CD8-positive, alpha-beta memory T cell (primary cell): ENCODE data around the gene SLC25A30. TPM values are rescaled to one million over a fixed set of nuclear protein-coding genes. Genes with fewer than 3 reads are reported as not detected.
A peak's percentile ranks its signal among the peaks of the same experiment; 100 is the strongest.

Experiments
- CTCF ChIA-PET: fragments of 350-600 bp; sonication (Branson Sonifier 250); formaldehyde crosslinking; loops from one replicate; lab custom pipeline; 2021; ENCODE audit warnings: antibody characterized with exemption; lab: Charles Lee
- POLR2A ChIA-PET: fragments of 350-600 bp; sonication (Branson Sonifier 250); formaldehyde crosslinking; loops from one replicate; lab custom pipeline; 2021; ENCODE audit warnings: antibody characterized with exemption; lab: Charles Lee
- DNase-seq, 5 donors: peaks; one replicate each; pipeline versions ENCODE4 v3.0.0 to v3.0.0-alpha.2; 2020 to 2022; ENCODE audit warnings: mixed read lengths in 1 of 5
- H3K27ac ChIP-seq: one replicate; pipeline ENCODE4 v1.7.0; 2013; ENCODE audit warnings: low read depth, mild to moderate bottlenecking, low read length, moderate library complexity
- H3K27me3 ChIP-seq: 2 replicates; pipeline ENCODE4 v1.7.0; 2013; ENCODE audit warnings: low read length, mild to moderate bottlenecking; ENCODE audit not compliant: insufficient read depth, poor library complexity, severe bottlenecking
- H3K36me3 ChIP-seq: 2 replicates; pipeline ENCODE4 v1.7.0; 2013; ENCODE audit warnings: mild to moderate bottlenecking, low read length, moderate library complexity; ENCODE audit not compliant: insufficient read depth
- H3K4me1 ChIP-seq: 2 replicates; pipeline ENCODE4 v1.7.0; 2013; ENCODE audit warnings: mild to moderate bottlenecking, low read length, moderate library complexity; ENCODE audit not compliant: insufficient read depth
- H3K4me3 ChIP-seq: 2 replicates; pipeline ENCODE4 v1.7.0; 2013; ENCODE audit warnings: mild to moderate bottlenecking, low read length
- H3K9me3 ChIP-seq: 2 replicates; pipeline ENCODE4 v1.7.0; 2013; ENCODE audit warnings: mild to moderate bottlenecking, low read length
- H3K27ac Mint-ChIP-seq, 8 donors: one replicate each; pipeline ENCODE4 v1.8.0; 2020 to 2021; ENCODE audit warnings: mixed read lengths in 8 of 8, mild to moderate bottlenecking in 6 of 8, inconsistent platforms in 3 of 8, moderate library complexity in 3 of 8
- H3K27me3 Mint-ChIP-seq, 2 donors: one replicate each; pipeline ENCODE4 v1.8.0; 2020 to 2021; ENCODE audit warnings: mixed read lengths in 2 of 2, mild to moderate bottlenecking in 1 of 2, moderate library complexity in 1 of 2
- H3K36me3 Mint-ChIP-seq, 3 donors: one replicate each; pipeline ENCODE4 v1.8.0; 2020 to 2021; ENCODE audit warnings: mixed read lengths in 3 of 3, inconsistent platforms in 1 of 3, mild to moderate bottlenecking in 1 of 3
- H3K4me1 Mint-ChIP-seq, 3 donors: one replicate each; pipeline ENCODE4 v1.8.0; 2020 to 2021; ENCODE audit warnings: mixed read lengths in 3 of 3, inconsistent platforms in 1 of 3, mild to moderate bottlenecking in 1 of 3
- H3K4me3 Mint-ChIP-seq, 7 donors: one replicate each; pipeline ENCODE4 v1.8.0; 2020 to 2021; ENCODE audit warnings: mixed read lengths in 7 of 7, mild to moderate bottlenecking in 6 of 7, moderate library complexity in 4 of 7, inconsistent platforms in 2 of 7
- H3K9me3 Mint-ChIP-seq, 5 donors: one replicate each; pipeline ENCODE4 v1.8.0; 2020 to 2022; ENCODE audit warnings: mixed read lengths in 5 of 5, mild to moderate bottlenecking in 3 of 5, moderate library complexity in 2 of 5, inconsistent platforms in 1 of 5
- polyA plus RNA-seq: library from polyadenylated mRNA; unstranded; fragments of 300-500 nt; fragmentation: Illumina TruSeq; gene quantifications from one replicate; pipeline ENCODE4 v1.2.3, GENCODE V29; 2021
- total RNA-seq, 2 experiments: library from RNA; stranded (reverse); gene quantifications; one replicate each; pipeline ENCODE4 v1.2.3, GENCODE V29; 2021

SLC25A30 gene
- total and polyA plus RNA-seq, 3 experiments from 2014 or later, result 1.7 to 29.8 (median 27.2) TPM

- CTCF ChIA-PET, result interaction anchor here (0.7 to 3.3 kb wide), 25 partner anchors 11 to 940 kb away, joined by 3 to 30 read pairs (median 5); partner anchors contain the start of genes COG3 and TPT1
- Mint-ChIP-seq H3K27ac (peak overlapping the region in 5 of 8 donors; percentile 47 to 61 (median 52)), H3K36me3 (peaks cover 0 to 9% (median 5%) of the 10 kb centered on the region in 3 donors), H3K4me1 (peaks cover 29 to 47% (median 43%) of the 10 kb centered on the region in 3 donors), H3K9me3 (no peaks in the 10 kb centered on the region), H3K27me3 (no peaks in the 10 kb centered on the region), H3K4me3 (no peak overlapping the region)
- Histone ChIP-seq H3K36me3 (no peaks in the 10 kb centered on the region), H3K27ac (no peak overlapping the region), H3K4me3 (no peak overlapping the region), H3K4me1 (peaks cover 30% of the 10 kb centered on the region), H3K27me3 (no peaks in the 10 kb centered on the region), H3K9me3 (no peaks in the 10 kb centered on the region)
- POLR2A ChIA-PET, result interaction anchor here (0.7 to 1.3 kb wide), 2 partner anchors 29 to 31 kb away, joined by 3 read pairs; no protein-coding TSS in a partner anchor
- DNase-seq, result peak; percentile 34 to 64 (median 46)
Observed at GRCh38 chr13:45370922-45371406, 47.2 kb downstream of the SLC25A30 start.

GRCh38 chr13:45369116-45369515, 49.1 kb downstream of the SLC25A30 start:
- H3K4me3 ChIP-seq, result no peak overlapping the region
- DNase-seq, result no peak
- Mint-ChIP-seq H3K36me3 (peaks cover 0 to 12% (median 5%) of the 10 kb centered on the region in 3 donors), H3K27me3 (no peaks in the 10 kb centered on the region), H3K4me3 (peak overlapping the region in 1 of 7 donors; percentile 5), H3K4me1 (peaks cover 29 to 52% (median 45%) of the 10 kb centered on the region in 3 donors), H3K27ac (peak overlapping the region in 7 of 8 donors; percentile 40 to 94 (median 83)), H3K9me3 (no peaks in the 10 kb centered on the region)
- no peaks in the 10 kb centered on the region for H3K36me3 ChIP-seq
- H3K9me3 ChIP-seq, result no peaks in the 10 kb centered on the region
- ChIA-PET POLR2A (no interaction called here), CTCF (interaction anchor here (0.7 to 3.1 kb wide), 6 partner anchors 19 to 322 kb away, joined by 3 to 25 read pairs (median 6); partner anchors contain the start of gene TPT1)
- H3K27ac ChIP-seq, result no peak overlapping the region
- peaks cover 30% of the 10 kb centered on the region for H3K4me1 ChIP-seq
- no peaks in the 10 kb centered on the region for H3K27me3 ChIP-seq

- Histone ChIP-seq H3K36me3 (no peaks in the 10 kb centered on the region), H3K9me3 (no peaks in the 10 kb centered on the region), H3K27ac (no peak overlapping the region), H3K27me3 (no peaks in the 10 kb centered on the region), H3K4me3 (no peak overlapping the region), H3K4me1 (peaks cover 30% of the 10 kb centered on the region)
- DNase-seq, result peak in 1 of 5 donors; percentile 13
- H3K4me3 Mint-ChIP-seq, result peak overlapping the region in 5 of 7 donors; percentile 21 to 74 (median 48)
- POLR2A ChIA-PET, result interaction anchor here (2.0 kb wide), 1 partner anchor 27 kb away, joined by 26 read pairs; the partner anchor contains the start of gene TPT1
- H3K36me3 Mint-ChIP-seq, result peaks cover 0 to 16% (median 5%) of the 10 kb centered on the region in 3 donors
- peak overlapping the region; percentile 61 to 96 (median 91) for H3K27ac Mint-ChIP-seq
- CTCF ChIA-PET, result interaction anchor here (0.7 to 2.7 kb wide), 4 partner anchors 19 to 28 kb away, joined by 3 to 19 read pairs (median 4); partner anchors contain the start of gene TPT1
- peaks cover 33 to 57% (median 50%) of the 10 kb centered on the region in 3 donors for H3K4me1 Mint-ChIP-seq
- no peaks in the 10 kb centered on the region for H3K27me3 Mint-ChIP-seq
- peaks cover 0 to 5% (median 0%) of the 10 kb centered on the region in 5 donors for H3K9me3 Mint-ChIP-seq
Observed at GRCh38 chr13:45368571-45368970, 49.6 kb downstream of the SLC25A30 start.

GRCh38 chr13:45368005-45368404, 50.2 kb downstream of the SLC25A30 start:
- ChIA-PET POLR2A (interaction anchor here (0.6 to 2.0 kb wide), 5 partner anchors 27 to 1039 kb away, joined by 3 to 28 read pairs (median 6); partner anchors contain the start of genes SLC25A30 and TPT1), CTCF (interaction anchor here (1.1 to 2.7 kb wide), 10 partner anchors 20 to 321 kb away, joined by 3 to 19 read pairs (median 4); partner anchors contain the start of genes COG3, SLC25A30 and TPT1)
- H3K27ac ChIP-seq, result peak overlapping the region; percentile 52
- DNase-seq, result peak in 1 of 5 donors; percentile 42
- peaks cover 30% of the 10 kb centered on the region for H3K4me1 ChIP-seq
- H3K27ac Mint-ChIP-seq, result peak overlapping the region; percentile 52 to 96 (median 91)
- no peak overlapping the region for H3K4me3 ChIP-seq
- no peaks in the 10 kb centered on the region for H3K9me3 ChIP-seq
- H3K36me3 ChIP-seq, result no peaks in the 10 kb centered on the region
- H3K36me3 Mint-ChIP-seq, result peaks cover 0 to 18% (median 5%) of the 10 kb centered on the region in 3 donors
- H3K27me3 ChIP-seq, result no peaks in the 10 kb centered on the region
- H3K4me1 Mint-ChIP-seq, result peaks cover 36 to 62% (median 55%) of the 10 kb centered on the region in 3 donors
- peaks cover 0 to 6% (median 0%) of the 10 kb centered on the region in 5 donors for H3K9me3 Mint-ChIP-seq
- peak overlapping the region in 6 of 7 donors; percentile 21 to 74 (median 68) for H3K4me3 Mint-ChIP-seq
- no peaks in the 10 kb centered on the region for H3K27me3 Mint-ChIP-seq

GRCh38 chr13:45367358-45367757, 50.8 kb downstream of the SLC25A30 start:
- Mint-ChIP-seq H3K4me1 (peaks cover 35 to 64% (median 61%) of the 10 kb centered on the region in 3 donors), H3K27me3 (no peaks in the 10 kb centered on the region), H3K4me3 (peak overlapping the region; percentile 1 to 74 (median 69)), H3K27ac (peak overlapping the region; percentile 52 to 96 (median 91)), H3K9me3 (peaks cover 0 to 6% (median 0%) of the 10 kb centered on the region in 5 donors), H3K36me3 (peaks cover 0 to 18% (median 6%) of the 10 kb centered on the region in 3 donors)
- ChIA-PET CTCF (interaction anchor here (0.9 to 2.7 kb wide), 10 partner anchors 9 to 321 kb away, joined by 3 to 19 read pairs (median 4); partner anchors contain the start of genes COG3, SLC25A30 and TPT1), POLR2A (interaction anchor here (0.6 to 2.0 kb wide), 8 partner anchors 26 to 843 kb away, joined by 3 to 28 read pairs (median 4); partner anchors contain the start of genes SLC25A30 and TPT1)
- H3K27ac ChIP-seq, result peak overlapping the region; percentile 52
- no peaks in the 10 kb centered on the region for H3K9me3 ChIP-seq
- peaks cover 30% of the 10 kb centered on the region for H3K4me1 ChIP-seq
- no peaks in the 10 kb centered on the region for H3K27me3 ChIP-seq
- peak; percentile 79 to 96 (median 83) for DNase-seq
- H3K4me3 ChIP-seq, result no peak overlapping the region
- H3K36me3 ChIP-seq, result no peaks in the 10 kb centered on the region

- Mint-ChIP-seq H3K27ac (peak overlapping the region in 2 of 8 donors; percentile 46 to 68), H3K4me3 (peak overlapping the region in 1 of 7 donors; percentile 23), H3K36me3 (peaks cover 0 to 25% (median 9%) of the 10 kb centered on the region in 3 donors), H3K27me3 (no peaks in the 10 kb centered on the region), H3K9me3 (peaks cover 0 to 6% (median 0%) of the 10 kb centered on the region in 5 donors), H3K4me1 (peaks cover 35 to 63% (median 61%) of the 10 kb centered on the region in 3 donors)
- CTCF ChIA-PET, result interaction anchor here (0.9 kb wide), 1 partner anchor 49 kb away, joined by 3 read pairs; no protein-coding TSS in a partner anchor
- Histone ChIP-seq H3K4me3 (no peak overlapping the region), H3K9me3 (no peaks in the 10 kb centered on the region), H3K4me1 (peaks cover 24% of the 10 kb centered on the region), H3K36me3 (no peaks in the 10 kb centered on the region), H3K27me3 (no peaks in the 10 kb centered on the region), H3K27ac (no peak overlapping the region)
- POLR2A ChIA-PET, result interaction anchor here (0.8 kb wide), 1 partner anchor 24 kb away, joined by 4 read pairs; no protein-coding TSS in a partner anchor
- no peak for DNase-seq
Observed at GRCh38 chr13:45365558-45365885, 52.7 kb downstream of the SLC25A30 start.

GRCh38 chr13:45364876-45365557, 53.2 kb downstream of the SLC25A30 start:
- POLR2A ChIA-PET, result interaction anchor here (0.7 to 0.8 kb wide), 2 partner anchors 23 to 32 kb away, joined by 4 read pairs; no protein-coding TSS in a partner anchor

More at GRCh38 chr13:45364876-45365557, 53.2 kb downstream of the SLC25A30 start:
- Histone ChIP-seq H3K27ac (no peak overlapping the region), H3K4me3 (no peak overlapping the region), H3K27me3 (no peaks in the 10 kb centered on the region), H3K36me3 (no peaks in the 10 kb centered on the region), H3K4me1 (peaks cover 24% of the 10 kb centered on the region), H3K9me3 (no peaks in the 10 kb centered on the region)
- no peak overlapping the region for H3K4me3 Mint-ChIP-seq
- peak overlapping the region in 6 of 8 donors; percentile 23 to 84 (median 60) for H3K27ac Mint-ChIP-seq
- no peaks in the 10 kb centered on the region for H3K27me3 Mint-ChIP-seq
- H3K36me3 Mint-ChIP-seq, result peaks cover 0 to 28% (median 11%) of the 10 kb centered on the region in 3 donors
- H3K9me3 Mint-ChIP-seq, result peaks cover 0 to 6% (median 0%) of the 10 kb centered on the region in 5 donors
- H3K4me1 Mint-ChIP-seq, result peaks cover 35 to 61% (median 59%) of the 10 kb centered on the region in 3 donors
- CTCF ChIA-PET, result interaction anchor here (0.9 kb wide), 1 partner anchor 49 kb away, joined by 3 read pairs; no protein-coding TSS in a partner anchor
- no peak for DNase-seq
